Activated CD4-positive, alpha-beta T cell treated with anti-CD3 and anti-CD28 coated beads, Interleukin-2, amount 50 U/mL, for 16 hours (primary cell): ENCODE data around the gene IFIT1.
"Not testable (repeated sequence)": the region's sequence is repeated elsewhere in the genome, so short reads cannot be mapped to it uniquely, and the experiment has no call there.

ENCODE experiments used
- DNase-seq: peaks from one replicate; pipeline ENCODE4 v3.0.0-alpha.2; 2020

The IFIT1 gene

DNA sequence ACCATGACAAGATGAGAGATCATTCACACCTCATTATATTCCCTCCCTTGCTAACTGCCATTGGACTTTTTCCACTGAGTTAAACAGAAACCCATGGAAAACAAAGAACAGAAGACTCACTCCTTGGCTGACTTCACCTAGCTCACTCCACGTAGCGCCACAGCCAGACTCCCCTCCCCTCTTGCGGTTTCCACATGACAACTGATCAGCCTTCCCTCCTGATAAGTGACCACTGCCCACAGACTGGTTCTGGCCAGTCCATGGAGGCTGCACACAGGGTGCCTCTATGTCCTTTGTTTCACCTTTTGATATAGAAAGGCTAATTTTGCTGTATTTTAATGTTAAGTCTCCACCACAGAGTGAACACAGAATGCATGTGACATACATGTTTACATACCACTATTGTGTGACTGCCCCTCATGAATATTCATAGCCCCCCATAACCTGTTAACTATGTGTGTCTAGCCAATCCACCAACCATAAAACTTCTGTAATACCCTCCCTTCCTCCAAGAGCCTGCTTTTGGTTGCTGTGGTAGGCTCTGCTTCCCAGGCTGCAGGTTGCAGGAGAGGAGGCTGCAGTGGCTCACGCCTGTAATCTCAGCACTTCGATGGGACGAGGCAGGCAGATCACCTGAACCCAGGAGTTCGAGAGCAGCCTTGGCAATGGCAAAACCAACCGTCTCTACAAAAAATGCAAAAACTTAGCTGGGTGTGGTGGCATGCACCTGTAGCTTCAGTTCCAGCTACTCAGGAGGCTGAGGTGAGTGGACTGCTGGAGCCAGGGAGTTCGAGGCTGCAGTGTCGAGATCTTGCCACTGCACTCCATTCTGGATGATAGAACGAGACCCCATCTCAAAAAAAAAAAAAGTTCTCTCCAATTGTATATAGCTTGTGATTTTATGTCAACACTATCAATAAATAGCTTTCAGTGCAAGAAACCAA is 12.0 kb downstream of the IFIT1 start:
- DNase-seq: no peak

DNA sequence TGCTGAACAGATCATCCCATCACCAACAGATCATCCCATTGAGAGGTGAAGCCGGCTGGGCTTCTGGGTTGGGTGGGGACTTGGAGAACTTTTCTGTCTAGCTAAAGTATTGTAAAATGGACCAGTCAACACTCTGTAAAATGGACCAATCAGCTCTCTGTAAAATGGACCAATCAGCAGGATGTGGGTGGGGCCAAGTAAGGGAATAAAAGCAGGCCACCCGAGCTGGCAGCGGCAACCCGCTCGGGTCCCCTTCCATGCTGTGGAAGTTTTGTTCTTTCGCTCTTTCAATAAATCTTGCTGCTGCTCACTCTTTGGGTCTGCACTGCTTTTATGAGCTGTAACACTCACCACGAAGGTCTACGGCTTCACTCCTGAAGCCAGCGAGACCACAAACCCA is 13.8 kb downstream of the IFIT1 start:
- not testable (repeated sequence) for DNase-seq

DNA sequence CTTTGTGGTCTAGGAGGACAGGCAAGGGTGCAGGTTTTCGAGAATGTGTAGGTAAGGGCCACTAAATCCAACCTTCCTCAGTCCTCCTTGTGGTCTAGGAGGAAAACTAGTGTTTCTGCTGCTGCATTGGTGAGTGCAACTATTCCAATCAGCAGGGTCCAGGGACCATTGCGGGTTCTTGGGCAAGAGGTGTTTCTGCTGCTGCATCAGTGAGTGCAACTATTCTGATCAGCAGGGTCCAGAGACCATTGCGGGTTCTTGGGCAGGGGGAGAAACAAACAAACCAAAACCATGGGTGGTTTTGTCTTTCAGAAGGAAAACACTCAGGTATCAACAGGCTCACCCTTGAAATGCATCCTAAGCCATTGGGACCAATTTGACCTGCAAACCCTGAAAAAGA is 15.4 kb downstream of the IFIT1 start:
- DNase-seq: not testable (repeated sequence)

DNA sequence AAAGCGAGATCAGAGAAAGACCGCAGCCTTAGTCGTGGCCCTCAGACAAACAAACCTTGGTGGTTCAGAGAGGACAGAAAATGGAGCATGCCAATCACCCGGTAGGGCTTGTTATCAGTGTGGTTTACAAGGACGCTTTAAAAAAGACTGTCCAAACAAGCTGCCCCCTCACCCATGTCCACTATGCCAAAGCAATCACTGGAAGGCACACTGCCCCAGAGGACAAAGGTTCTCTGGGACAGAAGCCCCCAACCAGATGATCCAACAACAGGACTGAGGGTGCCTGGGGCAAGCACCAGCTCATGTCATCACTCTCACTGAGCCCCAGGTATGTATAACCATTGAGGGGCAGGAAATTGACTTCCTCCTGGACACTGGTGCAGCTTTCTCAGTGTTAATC is 16.9 kb downstream of the IFIT1 start:
- not testable (repeated sequence) for DNase-seq

DNA sequence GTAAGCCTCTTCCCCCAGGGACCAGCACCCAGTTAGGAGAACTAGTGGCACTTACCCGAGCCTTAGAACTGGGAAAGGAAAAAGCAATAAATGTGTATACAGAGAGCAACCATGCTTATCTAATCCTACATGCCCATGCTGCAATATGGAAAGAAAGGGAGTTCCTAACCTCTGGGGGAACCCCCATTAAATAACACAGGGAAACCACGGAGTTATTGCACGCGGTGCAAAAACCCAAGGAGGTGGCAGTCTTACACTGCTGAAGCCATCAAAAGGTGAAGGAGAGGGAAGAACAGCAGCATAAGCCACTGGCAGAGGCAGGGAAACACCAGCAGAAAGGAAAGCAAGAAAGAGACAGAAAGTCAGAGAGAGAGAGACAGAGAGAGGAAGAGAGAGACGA is 18.1 kb downstream of the IFIT1 start:
- not testable (repeated sequence) for DNase-seq

DNA sequence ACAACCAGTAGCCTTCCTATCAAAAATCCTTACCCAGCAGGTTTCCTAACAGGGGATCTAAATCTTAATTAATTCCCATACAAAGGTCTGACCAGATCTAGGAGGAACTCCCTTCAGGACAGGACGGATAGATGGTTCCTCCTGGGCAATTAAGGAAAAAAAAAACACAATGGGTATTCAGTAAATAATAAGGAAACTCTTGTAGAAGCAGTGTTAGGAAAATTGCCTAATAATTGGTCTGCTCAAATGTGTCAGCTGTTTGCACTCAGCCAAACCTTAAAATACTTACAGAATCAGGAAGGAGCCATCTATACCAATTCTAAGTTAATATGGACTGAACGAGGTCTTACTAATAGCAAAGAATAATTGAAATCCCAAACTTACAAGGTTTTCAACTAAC is 18.7 kb downstream of the IFIT1 start:
- DNase-seq: not testable (repeated sequence)

DNA sequence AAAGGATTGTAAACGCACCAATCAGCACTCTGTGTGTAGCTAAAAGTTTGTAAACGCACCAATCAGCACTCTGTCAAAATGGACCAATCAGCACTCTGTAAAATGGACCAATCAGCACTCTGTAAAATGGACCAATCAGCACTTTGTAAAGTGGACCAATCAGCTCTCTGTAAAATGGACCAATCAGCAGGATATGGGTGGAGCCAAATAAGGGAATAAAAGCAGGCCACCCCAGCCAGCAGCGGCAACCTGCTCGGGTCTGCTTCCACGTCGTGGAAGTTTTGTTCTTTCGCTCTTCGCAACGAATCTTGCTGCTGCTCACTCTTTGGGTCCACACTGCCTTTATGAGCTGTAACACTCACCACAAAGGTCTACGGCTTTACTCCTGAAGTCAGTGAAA is 19.9 kb downstream of the IFIT1 start:
- not testable (repeated sequence) for DNase-seq

DNA sequence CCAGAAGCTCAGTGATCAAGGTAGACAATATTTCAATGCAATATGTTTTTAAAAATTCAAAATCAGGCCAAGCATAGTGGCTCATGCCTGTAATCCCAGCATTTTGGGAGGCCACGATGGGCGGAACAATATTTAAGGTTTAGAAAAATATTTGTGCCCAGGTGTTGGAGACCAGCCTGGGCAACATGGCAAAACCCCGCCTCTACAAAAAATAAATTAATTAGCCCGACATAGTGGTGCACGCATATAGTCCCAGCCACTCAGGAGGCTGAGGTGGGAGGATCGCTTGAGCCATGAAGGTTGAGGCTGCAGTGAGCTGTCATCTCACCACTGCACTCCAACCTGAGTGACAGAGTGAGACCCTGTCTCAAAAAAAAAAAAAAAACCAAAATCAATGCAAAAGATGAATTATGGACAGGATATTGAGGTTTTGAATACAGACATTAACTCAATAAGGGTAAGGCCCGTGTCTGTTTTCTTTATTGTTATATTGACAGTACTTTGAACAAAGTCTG is 21.0 kb downstream of the IFIT1 start:
- DNase-seq: no peak

DNA sequence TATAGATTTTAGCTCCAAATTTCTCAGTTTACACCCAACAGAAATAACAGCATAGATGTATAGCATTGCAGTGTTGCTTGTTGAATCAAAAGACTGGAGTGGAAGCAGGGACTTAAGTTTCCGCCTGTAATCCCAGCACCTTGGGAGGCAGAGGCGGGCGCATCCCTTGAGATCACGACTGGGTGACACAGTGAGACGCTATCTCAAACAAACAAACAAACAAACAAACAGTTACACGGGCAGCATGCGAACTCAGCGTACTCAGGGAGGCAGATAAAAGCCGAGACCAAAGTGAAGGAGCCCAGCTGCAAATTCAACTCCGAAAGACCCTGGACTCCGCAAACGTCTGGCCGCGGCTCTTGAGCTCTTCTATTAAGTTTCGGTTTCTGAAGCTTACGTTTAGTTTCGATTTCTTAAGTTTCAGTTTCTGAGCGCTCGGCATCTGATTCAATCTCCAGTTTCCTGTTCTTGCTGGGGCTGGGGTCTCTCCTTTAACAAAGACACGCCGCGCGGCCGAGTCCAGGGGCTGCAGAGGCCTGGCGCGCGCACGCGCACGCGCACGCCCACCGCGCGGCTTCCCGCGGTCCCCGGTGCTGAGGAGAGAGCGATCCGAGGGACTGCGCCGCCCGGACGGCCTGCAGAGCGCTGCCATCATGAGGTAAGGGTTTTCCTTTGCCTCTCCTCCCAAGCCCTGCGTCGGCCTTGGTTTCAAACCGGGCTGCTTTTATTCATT is 21.9 kb downstream of the IFIT1 start, which contains the start of gene IFIT5:
Gene IFIT5 (plus strand): TSS at position 423 of the 733 bp plus-strand sequence. CDS start 231 bp downstream, at position 654.
- DNase-seq: peak; percentile 63

DNA sequence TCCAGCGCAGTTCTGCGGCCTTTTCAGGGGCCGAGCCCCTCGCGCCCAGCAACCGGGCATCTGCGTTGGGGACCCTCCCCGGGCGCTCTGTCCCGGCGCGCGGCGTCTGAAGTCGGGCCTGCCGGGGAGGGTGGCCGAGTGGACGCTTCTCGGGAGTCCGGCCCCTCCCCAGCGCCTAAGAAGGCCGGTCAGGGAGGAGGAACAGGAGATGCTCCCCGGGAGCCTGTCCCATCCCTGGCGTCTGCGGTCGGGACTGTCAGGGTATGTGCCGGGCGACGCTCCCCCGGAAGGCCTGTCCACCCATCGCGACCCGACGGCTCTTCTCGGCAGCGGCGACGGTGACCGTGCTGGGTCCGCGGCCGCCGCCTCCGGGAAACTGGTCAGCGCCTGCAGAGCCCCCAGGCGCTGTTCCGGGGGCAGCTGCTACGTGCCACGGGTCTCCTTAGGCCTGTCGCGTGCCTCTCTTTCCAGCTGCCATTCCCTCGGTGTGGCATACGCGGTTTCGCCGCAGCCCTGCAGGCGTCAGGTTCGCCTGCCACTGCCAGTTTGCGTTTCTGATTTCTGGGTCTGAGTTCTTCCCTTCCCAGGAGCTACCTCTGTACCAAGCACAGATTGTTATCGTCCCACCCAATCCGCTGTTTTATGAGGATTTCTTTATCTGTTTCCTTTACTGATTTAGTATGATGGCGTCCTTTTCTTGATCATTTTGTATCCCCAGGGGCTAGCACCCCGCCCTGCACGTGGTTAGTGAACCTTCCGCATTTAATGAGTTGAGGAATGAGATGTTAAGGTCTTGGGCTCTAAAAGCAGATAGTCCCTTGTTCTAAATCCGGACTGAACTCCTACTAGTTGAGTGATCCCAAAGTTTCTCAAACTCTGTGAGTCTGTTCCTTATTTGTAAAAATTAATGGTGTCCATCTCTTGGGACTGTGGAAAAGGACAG is 22.7 kb downstream of the IFIT1 start:
- no peak for DNase-seq

DNA sequence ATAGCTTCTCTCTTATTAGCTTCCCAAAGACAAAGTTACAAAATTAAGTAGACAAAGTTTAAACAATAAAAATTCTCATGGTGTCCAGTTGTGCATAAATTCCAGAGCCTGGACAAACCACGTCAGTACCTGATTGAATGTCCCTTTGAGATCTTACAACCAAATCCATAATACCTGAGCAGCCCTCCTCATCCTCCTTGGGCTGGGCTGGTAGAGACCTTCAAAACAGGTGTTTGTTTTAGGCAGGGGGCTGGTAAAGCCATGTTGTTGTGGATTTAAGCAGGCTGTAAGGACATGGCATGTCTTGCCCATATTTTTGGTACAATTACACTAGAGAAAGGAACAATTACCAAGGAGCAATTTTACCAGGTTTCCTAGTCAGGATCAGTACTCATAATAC is 24.0 kb downstream of the IFIT1 start:
- no peak for DNase-seq

DNA sequence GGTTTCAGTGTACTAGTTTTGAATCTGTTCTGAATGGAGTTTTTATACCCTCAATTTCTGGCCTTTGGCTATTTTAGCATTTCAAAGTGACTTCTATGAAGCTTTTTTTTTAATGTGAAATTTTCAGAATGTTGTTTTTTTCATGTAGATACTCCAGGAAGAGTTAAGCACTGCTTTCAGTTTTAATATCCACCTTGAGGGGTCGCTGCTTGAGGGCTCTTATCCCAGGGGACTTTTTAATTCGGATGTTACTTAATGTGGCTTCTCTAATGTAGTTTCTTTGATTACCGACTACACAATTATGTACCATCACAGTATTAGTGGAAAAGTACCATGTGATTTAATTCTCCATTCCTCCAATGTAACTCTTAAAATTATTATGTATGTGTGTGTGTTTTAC is 27.1 kb downstream of the IFIT1 start:
- DNase-seq: no peak

DNA sequence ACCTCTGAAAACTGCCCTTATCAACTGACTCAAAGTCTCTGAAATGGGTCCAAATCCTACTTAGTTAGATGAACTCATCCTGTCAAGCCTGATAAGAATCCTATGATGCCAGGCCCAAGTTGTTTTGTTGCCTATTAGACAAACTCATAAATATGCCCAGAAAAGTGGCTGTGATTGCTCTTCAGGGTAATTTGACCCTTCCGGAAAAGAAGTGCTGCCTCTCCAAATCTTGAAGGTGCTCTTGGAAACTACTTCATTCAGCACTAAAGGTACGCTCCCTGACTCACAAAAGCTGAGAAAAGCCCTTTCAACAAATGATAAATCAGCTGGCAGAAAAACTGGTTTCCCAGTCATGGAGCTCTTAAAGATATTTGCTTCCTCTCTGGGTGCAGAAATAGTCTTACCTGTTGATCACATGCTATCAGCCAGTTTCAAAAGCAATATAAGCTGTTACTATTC is 28.6 kb downstream of the IFIT1 start:
- no peak for DNase-seq

DNA sequence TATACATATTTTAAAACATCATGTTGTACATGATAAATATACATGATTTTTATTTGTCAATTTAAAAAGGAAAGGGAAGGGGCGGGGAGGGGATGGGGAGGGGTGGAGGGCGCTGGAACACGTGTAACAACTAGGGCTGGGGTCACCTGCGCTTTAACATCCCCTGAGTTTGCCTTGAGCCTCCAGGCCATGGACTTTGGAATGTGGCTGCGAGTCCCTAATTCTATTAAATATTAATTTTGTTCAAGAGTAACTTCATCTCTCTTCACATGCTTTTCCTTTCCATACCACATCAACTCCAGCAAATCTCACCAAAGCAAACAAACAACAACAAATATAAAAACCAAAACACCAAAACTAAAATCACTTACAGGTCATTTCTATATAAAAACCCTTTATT is 32.6 kb downstream of the IFIT1 start:
- no peak for DNase-seq

DNA sequence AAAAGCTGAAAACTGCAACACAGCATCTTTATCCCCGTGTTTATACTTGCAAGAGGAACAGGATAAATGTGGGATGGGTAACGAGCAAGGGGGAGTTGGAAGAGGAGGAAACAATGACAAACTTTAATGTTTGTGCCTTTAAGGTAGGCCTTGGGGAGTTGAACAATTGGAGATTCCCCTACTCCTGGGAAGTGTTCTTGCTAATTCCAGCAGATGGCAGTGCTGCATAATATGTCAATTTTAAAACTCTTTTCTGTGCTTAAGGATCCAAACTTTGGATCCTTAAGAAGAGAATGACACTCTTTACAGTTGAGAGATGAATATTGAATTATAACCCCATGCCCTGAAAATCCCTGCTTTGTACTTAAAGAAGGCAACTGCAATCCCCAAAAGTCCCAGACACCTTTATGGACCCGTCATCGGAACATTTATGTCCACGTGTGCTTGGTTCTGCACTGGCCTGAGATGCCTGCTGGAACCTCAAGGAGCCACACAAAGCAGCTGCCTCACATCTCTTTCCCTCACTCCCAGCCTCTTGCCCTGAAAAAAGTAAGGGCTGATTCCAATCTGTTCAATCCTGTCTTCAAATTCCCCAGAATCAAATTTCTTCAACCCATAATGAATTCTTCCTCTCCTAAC is 33.9 kb downstream of the IFIT1 start:
- peak; percentile 20 for DNase-seq

DNA sequence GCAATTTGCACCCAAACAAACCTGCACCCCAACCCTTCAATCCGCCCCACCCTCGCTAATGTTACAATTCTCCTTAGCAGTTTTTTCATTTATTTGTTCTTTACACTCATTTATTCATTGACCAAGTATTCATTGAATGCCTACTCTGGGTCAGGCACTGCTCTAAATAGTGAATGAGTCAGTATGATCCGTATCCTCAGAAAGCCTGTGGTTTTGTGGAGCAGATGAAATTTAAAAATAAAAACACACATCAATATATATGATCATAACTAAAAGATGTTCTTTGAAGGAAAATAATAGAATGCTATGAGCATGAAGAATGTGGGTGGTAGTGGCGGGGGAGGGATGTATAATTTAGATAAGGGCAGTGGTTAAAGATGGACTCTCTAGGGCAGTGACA is 35.2 kb downstream of the IFIT1 start:
- no peak for DNase-seq

DNA sequence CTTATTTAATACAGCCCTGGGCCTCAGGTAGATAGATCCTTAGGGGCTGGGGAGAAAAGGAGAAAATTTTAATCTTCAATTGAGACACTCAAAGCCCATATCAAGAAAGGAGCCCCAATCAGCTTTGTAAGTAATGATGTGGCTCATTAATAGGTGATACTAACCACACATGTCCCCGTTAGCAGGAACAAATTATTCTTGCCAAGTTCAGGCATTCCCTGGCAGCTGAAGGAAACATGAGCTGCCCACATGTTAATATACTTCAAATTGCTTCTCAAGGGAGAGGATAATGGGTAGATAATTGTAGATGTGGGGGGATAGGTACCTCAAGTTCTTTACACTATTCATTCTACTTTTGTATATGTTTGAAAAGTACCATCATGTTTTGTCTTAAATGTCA is 36.5 kb downstream of the IFIT1 start:
- no peak for DNase-seq

DNA sequence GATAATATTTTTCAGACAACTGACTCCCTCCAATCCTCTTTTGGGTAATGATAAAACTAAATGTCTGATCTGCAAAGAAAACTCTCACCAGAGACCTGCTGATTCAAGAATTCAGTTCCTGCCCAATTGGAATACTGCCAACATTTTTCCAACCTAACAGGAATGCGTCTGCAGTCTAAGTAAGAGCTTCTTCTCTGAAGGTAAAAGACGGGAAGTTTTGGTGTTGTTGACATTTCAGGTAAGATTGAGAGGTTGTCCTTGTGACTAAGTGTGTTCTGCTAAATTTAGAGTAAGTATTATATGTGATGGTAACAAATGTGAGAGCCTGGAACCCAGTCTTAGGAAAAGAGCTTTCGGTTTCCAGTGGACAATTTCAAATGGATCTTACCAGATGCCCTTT is 39.6 kb downstream of the IFIT1 start:
- no peak for DNase-seq

DNA sequence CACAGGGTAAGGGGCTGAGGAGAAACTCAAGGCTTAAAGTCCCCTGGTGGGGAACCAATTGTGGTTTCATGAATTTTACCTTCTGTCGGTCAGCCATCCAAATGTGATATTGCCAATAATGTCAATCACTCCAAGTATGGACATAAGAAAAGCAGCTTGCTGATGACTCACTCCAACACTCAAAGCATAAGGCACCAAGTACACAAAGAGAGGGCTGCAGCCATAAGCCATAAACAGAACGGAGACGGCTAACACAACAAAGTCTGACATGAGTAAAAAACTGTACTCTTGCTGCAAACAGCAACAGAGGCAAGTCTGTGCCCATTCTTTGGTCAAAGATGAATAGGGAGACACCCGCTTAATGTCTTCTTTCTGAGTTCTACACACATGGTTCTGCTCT is 46.1 kb downstream of the IFIT1 start:
- DNase-seq: no peak

DNA sequence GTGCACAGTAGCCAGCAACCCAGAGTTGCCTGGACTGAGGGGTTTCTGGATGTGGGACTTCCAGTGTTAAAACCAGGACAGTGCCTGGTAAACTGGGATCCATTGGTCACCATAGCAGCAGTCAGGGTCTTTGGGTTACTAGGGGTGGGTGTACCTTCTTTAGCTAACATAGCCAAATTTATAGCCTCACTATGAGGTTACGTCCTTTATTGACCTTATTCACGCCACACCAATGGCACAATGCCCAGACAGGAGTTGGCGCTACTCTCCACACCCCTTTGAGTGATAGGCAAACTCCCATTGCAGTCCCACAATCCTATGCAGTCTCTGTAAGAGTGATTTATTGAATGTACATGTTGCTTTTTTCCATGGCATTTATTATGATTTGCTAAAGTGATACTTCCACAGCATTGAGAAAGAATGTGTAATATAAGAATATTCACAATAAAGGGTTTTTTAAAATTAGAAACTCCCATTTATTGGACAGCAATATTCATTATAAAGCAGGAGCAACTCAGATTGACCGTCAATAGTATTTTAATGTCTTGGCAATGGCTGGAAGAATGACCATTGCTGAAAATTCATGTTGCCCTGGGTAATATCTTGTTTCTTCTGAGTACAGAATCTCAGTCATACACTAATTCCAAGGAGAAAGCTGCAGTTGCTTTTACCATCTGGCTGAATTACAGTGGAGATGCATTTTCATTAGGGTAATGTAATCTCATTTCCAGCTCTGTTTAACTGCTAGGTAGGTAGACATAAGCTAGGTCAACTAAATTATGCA is 48.0 kb downstream of the IFIT1 start:
- no peak for DNase-seq

DNA sequence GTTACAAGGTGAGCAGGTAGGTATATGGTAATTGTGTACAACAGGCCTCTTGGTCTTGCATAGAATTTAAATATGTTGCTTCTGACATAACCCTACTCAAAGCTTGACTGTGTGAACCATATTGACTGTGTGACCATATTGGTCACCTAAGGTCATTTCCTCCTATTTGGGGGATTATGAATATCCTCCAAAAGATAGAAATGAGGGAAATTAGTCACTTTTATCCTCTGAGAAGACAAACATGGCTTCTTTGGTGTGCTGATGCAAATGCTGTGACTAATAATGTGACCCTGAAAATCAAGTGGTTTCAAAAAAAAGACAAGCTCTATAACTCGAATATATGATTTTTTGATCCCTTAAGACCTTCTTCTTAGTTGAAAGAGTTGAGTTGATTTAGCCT is 49.9 kb downstream of the IFIT1 start:
- DNase-seq: no peak
